SIG-M5 treated with dmso at 0.1 percent for 504 hours (cell line): ENCODE results near the gene GRXCR2.
"Not testable (repeated sequence)": the region's sequence is repeated elsewhere in the genome, so short reads cannot be mapped to it uniquely, and the experiment has no call there.

Experiments used
- DNase-seq: peaks from one replicate; lab custom pipeline; 2025; ENCODE audit not compliant: unreplicated experiment; lab: John Stamatoyannopoulos, UW

The GRXCR2 gene

GRCh38 chr5:145887976-145888574 lies 15.3 kb upstream of the GRXCR2 start:
- DNase-seq: peak; percentile 41

DNA sequence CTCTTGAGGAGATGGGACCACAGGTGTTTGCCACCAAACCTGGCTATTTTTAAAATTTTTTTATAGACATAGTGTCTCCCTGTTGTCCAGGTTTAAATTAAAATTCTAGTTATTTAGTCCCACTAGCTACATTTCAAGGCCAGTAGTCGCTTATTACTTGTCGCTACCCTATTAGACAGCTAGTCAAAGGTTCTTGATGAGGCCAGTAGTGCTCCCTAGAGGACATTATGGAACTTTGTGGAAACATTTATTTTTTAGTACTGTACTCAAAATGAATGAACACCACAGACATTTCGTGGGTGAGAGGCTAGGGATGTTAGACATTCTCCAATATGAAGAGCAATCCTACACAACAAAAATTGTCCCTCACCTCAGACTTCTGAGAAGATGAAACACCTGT lies 14.4 kb upstream of the GRXCR2 start:
- DNase-seq: no peak

DNA sequence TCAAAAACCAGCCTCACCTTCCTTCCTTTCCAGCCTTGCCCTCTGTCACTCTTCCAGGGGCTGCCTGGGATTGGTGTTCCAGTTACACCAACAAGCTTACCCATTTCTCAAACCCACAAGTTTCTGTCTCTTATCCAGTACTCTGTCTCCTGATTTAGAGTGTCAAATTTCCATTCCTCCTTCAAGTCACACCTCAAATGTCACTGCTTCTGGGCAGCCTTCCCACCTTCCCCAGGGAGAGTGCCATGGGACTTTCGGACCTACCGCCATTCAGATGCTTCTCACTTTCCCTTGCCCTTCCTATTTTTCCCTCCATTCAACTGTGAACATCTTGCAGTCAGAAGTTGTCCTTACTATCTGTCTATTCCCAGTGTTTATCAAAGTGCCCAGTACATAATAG lies 2.0 kb upstream of the GRXCR2 start:
- DNase-seq: no peak

GRCh38 chr5:145872486-145872885 lies 328 bp downstream of the GRXCR2 start:
- DNase-seq: no peak

GRCh38 chr5:145869753-145870152 lies 3.1 kb downstream of the GRXCR2 start:
- no peak for DNase-seq

DNA sequence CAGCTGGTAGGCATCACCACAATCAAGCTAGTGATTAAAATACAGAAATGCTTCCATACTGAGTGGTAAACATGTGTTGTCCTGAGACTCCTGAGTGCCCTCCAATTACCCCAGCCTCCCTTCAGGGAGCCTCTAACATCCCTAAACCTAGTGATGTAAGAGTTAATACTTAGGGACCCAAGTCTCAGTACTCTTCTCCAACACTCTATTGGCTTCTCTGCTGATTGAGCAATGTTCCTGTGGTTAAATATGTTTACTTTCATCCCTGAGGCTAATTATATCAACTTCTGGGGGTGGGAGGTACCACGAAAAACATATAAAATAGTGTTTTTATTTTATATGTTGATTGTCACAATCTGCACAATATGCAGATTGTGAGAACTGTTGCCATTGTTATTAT lies 5.0 kb downstream of the GRXCR2 start:
- no peak for DNase-seq

DNA sequence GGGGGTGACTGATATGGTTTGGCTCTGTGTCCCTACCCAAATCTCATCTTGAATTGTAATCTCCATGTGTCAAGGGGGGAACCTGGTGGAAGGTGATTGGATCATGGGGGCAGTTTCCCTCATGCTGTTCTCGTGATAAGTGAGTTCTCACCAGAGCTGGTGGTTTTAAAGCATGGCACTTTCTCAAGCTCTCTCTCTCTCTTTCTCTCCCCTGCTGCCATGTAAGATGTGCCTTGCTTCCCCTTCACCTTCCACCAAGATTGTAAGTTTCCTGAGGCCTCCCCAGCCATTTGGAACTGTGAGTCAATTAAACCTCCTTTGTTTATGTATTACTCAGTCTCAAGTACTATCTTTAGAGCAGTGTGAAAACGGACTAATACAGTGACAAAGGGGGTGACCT lies 8.4 kb downstream of the GRXCR2 start:
- DNase-seq: not testable (repeated sequence)

DNA sequence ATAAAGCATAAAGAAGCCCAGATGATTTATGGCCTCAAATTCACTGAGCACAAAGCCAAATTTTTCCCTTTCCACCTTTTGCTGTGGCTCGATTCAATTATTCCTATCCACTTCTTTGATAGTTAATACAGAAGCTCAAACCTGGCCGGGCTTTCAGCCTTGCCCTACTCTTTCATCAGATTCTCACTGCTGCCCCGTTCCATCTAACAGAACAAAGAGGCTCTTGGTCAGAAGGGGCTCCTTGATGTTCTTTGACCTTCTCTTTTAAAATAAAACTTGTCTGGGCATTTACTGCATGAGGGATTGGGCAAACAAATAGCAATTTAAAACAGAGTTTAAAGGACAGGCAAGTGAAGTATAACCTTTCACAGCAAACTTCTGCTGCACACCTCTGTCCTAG lies 9.8 kb downstream of the GRXCR2 start:
- no peak for DNase-seq

DNA sequence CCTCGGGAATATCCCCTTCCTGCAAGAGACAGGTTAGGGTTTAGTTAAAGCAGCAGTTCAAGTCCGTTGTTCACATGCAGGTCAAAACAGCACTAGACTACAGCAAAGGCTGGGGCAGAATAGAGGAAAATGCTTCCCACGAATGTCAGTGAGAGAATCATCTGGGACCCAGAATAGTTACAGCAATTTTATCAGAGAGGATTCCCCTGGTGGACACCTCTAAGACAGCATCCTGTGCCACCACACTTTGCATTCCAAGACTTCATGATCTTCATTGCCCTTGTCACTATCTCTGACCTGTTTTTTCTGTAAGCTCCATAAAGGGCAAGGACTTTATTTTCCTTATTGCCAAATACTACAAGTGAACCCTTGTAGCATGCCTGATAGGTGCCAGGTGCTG lies 12.9 kb downstream of the GRXCR2 start:
- DNase-seq: no peak

GRCh38 chr5:145859453-145859852 lies 13.4 kb downstream of the GRXCR2 start:
- DNase-seq: no peak

- DNase-seq: no peak
Measured at GRCh38 chr5:145858959-145859358, 13.9 kb downstream of the GRXCR2 start.

DNA sequence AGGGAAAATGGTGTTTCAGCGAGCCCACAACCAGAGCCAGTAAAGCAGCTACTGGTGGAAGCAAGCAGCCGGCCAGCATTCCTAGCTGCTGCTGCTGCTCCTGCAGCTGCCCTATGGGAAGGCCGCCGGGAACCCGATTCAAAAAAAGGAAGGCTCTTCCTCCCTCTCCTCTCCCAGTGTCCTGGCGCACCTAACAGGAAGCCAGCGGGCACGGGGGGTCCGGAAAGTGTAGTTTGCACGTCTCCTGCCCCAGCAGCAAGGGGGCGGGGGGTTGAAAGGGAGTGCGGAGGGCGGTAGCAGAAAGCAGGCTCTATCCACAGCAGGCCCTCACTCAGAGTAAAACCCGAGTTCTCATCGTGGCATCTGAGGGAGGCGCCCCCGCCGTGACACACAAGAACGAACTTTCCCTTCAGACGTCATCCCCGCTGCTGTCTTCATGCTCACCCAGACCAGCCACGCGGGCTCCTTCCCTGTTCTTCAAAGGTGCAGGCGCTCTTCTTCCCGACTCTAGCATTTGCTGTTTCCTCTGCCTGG lies 16.5 kb downstream of the GRXCR2 start:
- no peak for DNase-seq

- no peak for DNase-seq
Measured at GRCh38 chr5:145855763-145856267, 17.0 kb downstream of the GRXCR2 start.

GRCh38 chr5:145854651-145855258 lies 18.1 kb downstream of the GRXCR2 start:
- peak; percentile 53 for DNase-seq

DNA sequence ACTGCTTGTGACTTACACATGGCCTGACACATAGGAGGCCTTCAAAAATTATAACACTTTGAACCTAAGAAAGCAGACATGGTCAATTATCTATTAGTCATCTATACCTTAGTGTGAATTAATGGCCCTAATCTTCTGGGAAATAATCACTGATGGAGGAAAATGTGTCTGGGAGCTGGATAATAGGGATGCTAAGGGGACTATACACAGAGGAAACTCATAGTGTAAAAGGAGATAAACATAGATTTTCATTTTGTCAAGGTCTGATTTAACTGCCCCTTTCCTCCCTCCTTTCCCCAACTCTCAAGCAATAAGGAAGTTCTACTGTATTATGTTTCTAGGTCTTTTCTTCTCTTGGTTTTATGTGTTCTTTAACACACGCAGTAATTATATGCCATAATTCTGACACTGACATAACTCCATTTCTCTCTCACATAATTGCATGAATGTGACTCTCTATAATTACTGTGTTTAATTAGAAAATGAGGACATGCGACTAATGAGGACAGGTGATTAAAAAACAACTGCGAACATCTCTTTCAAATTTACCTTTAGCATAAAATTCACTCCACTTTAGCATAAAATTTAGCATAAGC lies 18.9 kb downstream of the GRXCR2 start:
- DNase-seq: no peak

DNA sequence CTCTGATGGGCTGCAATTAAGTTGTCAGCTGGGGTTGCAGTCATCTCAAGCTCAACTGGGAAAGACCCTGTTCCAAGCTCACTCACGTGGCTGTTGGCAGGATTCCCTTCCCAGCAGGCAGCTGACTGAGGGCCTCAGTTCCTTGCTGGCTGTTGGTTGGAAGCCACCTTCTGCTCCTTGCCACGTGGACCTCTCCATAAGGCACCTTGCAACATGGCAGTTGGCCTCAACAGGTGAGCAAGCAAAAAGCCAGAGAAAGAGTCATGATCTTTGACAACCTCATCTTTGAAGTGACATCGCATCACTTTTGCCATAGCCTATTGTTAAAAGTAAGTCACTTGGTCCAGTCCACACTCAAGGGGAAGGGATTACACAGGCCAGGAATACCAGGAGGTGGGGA lies 19.8 kb downstream of the GRXCR2 start:
- DNase-seq: no peak

- DNase-seq: no peak
Measured at GRCh38 chr5:145848854-145849253, 24.0 kb downstream of the GRXCR2 start.

DNA sequence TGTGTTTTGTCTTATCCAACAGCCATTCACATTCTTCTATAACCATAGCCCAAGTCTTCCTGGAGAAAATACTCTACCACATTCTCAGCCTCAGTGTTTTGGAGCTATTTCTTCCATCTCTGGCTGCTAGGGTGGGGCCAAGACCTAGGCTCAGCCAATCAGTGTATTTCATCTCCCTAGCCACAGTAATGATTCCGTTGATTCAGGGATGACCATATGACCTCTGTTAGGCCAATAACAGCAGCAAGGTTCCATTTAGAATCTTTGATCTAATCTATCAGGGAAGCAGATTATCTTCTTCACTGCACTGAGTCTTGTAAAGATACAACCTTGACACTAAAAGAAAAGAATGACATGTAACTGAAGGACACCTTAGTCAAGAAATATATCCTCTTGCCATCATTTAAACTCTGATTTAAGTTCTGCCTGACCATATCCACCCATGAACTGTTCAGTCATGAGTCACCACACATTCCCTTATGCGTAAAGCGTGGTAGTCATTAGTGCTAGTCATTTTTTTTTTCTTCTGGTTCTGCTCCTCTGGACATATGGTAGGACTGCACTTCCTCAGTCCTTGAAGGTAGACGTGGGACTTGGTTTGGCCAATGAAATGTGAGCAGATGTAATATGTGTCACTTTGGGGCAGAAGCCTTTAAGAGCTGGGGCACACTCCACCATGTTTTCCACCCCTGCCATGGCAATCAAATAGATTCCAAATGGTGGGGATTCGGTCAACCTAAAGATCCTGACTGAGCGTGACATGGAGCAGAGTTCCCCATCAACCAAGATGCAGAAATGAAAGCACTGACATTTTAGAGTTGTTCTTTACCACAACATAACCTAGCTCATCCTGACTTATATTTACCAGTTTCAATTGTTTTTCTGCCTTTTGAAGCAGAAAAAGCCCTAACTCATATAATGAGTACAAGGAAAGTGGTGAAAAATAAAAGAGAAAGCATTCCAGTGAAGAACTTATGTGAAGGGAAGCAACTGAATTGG lies 25.0 kb downstream of the GRXCR2 start:
- no peak for DNase-seq

- DNase-seq: no peak
Measured at GRCh38 chr5:145846081-145846480, 26.7 kb downstream of the GRXCR2 start.

- no peak for DNase-seq
Measured at GRCh38 chr5:145841299-145841698, 31.5 kb downstream of the GRXCR2 start.
